HFFc6 (cell line): Measurements from ENCODE around the gene ASCC2. TPM values are rescaled to one million over a fixed set of nuclear protein-coding genes. Genes with fewer than 3 reads are reported as not detected.
A peak's percentile ranks its signal among the peaks of the same experiment; 100 is the strongest.
"Not testable (repeated sequence)": the region's sequence is repeated elsewhere in the genome, so short reads cannot be mapped to it uniquely, and the experiment has no call there.

Experiments
- DNase-seq: peaks from one replicate; pipeline ENCODE4 v3.0.0-alpha.2; 2018
- H3K27ac Mint-ChIP-seq: 2 replicates; pipeline ENCODE4 v1.8.0; 2020; ENCODE audit warnings: mild to moderate bottlenecking, mixed read lengths
- H3K27me3 Mint-ChIP-seq: 2 replicates; pipeline ENCODE4 v1.8.0; 2021; ENCODE audit warnings: mild to moderate bottlenecking, moderate library complexity, mixed read lengths; ENCODE audit not compliant: insufficient read depth
- H3K36me3 Mint-ChIP-seq: 2 replicates; pipeline ENCODE4 v1.8.0; 2021; ENCODE audit warnings: low read depth, mixed read lengths
- H3K4me1 Mint-ChIP-seq: 2 replicates; pipeline ENCODE4 v1.8.0; 2020; ENCODE audit warnings: low read depth, mixed read lengths
- H3K4me3 Mint-ChIP-seq: 2 replicates; pipeline ENCODE4 v1.8.0; 2020; ENCODE audit warnings: mild to moderate bottlenecking, moderate library complexity, mixed read lengths
- H3K9me3 Mint-ChIP-seq: 2 replicates; pipeline ENCODE4 v1.8.0; 2020; ENCODE audit warnings: mild to moderate bottlenecking, mixed read lengths
- CTCF ChIP-seq: fragments of 200-600 bp; sonication (generic); IDR thresholded peaks from 2 replicates; pipeline ENCODE4 v1.5.0; 2021; ENCODE audit warnings: antibody characterized with exemption, mild to moderate bottlenecking
- total RNA-seq, 6 experiments: library from RNA; stranded (reverse); fragmentation: NEBNext Ultra II Directional; extraction: Animal tissue kit (Norgen Biotek cat#: 25700); gene quantifications; 2 replicates in 1 of 6; 3 replicates in 5 of 6; pipeline ENCODE4 v1.2.3, GENCODE V29; 2021

Gene ASCC2
- total RNA-seq, 6 experiments from 2014 or later, result 60.1 to 73.6 (median 66.4) TPM

DNA sequence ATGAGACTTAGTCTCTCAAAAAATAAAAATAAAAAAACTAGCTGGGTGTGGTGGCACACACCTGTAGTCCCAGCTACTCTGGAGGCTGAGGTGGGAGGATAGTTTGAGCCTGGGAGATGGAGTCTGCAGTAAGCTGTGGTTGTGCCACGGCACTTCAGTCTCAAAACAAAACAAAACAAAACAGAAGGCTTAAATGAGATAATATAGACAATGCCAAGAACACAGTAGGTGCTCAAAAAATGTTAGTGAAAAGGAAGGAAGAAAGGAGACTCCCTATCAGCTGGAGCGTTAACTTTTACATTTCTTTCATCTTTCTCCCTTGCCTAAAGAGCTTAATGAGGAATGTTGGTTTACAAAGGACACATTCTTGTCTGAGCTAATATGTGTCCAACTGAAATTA, 4.1 kb upstream of the ASCC2 start:
- DNase-seq, result no peak
- no peak overlapping the region for H3K4me3 Mint-ChIP-seq
- H3K27ac Mint-ChIP-seq, result peak overlapping the region; percentile 90
- peaks cover 16% of the 10 kb centered on the region for H3K9me3 Mint-ChIP-seq
- peaks cover 42% of the 10 kb centered on the region for H3K4me1 Mint-ChIP-seq
- peaks cover 10% of the 10 kb centered on the region for H3K36me3 Mint-ChIP-seq
- no peak for TF ChIP-seq CTCF
- H3K27me3 Mint-ChIP-seq, result peaks cover 1% of the 10 kb centered on the region

DNA sequence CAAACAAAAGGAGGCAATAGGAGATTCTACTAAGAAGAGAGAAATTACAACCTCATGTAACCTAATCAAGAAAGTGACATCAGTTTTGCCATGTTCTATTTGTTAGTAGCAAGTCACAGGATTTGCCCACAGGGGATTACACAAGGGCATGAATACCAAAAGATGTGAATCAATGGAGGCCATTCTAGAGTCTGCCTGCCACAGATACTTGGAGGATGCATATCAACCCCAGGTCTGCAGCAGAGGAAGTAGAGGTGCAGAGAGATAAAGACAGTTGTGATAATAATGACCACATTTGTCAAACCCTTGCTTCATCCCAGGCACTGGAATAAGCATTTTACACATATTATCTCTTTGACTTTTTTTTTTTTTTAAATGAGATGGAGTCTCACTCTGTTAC, 2.4 kb upstream of the ASCC2 start:
- Mint-ChIP-seq H3K9me3 (peaks cover 5% of the 10 kb centered on the region), H3K36me3 (peaks cover 12% of the 10 kb centered on the region), H3K4me3 (no peak overlapping the region), H3K27ac (no peak overlapping the region), H3K27me3 (peaks cover 1% of the 10 kb centered on the region), H3K4me1 (peaks cover 59% of the 10 kb centered on the region)
- no peak for TF ChIP-seq CTCF
- DNase-seq, result peak; percentile 49

- Mint-ChIP-seq H3K4me3 (peak overlapping the region; percentile 97; the same call in 1 of the 2 replicates), H3K4me1 (peaks cover 59% of the 10 kb centered on the region), H3K9me3 (peaks cover 4% of the 10 kb centered on the region), H3K27me3 (peaks cover 1% of the 10 kb centered on the region), H3K36me3 (peaks cover 12% of the 10 kb centered on the region), H3K27ac (no peak overlapping the region)
- no peak for TF ChIP-seq CTCF
- DNase-seq, result no peak
These were observed 965 bp upstream of the ASCC2 start for GRCh38 chr22:29839039-29839438.

- no peak for DNase-seq
- peak overlapping the region; percentile 97 for H3K4me3 Mint-ChIP-seq
- TF ChIP-seq CTCF, result no peak
- peaks cover 4% of the 10 kb centered on the region for H3K9me3 Mint-ChIP-seq
- peak overlapping the region; percentile 87 for H3K27ac Mint-ChIP-seq
- peaks cover 12% of the 10 kb centered on the region for H3K36me3 Mint-ChIP-seq
- H3K27me3 Mint-ChIP-seq, result peaks cover 1% of the 10 kb centered on the region
- H3K4me1 Mint-ChIP-seq, result peaks cover 57% of the 10 kb centered on the region
These were observed 504 bp upstream of the ASCC2 start for GRCh38 chr22:29838599-29838956.

GRCh38 chr22:29836791-29837370, 1.2 kb downstream of the ASCC2 start:
- H3K9me3 Mint-ChIP-seq, DNase-seq, H3K27me3 Mint-ChIP-seq, H3K27ac Mint-ChIP-seq: not testable (repeated sequence)
- H3K4me3 Mint-ChIP-seq, result peak overlapping the region; percentile 97
- H3K4me1 Mint-ChIP-seq, result peaks cover 40% of the 10 kb centered on the region
- peaks cover 20% of the 10 kb centered on the region for H3K36me3 Mint-ChIP-seq

GRCh38 chr22:29834046-29834445, 4.0 kb downstream of the ASCC2 start:
- H3K4me1 Mint-ChIP-seq, result peaks cover 33% of the 10 kb centered on the region
- no peak for TF ChIP-seq CTCF
- H3K4me3 Mint-ChIP-seq, result no peak overlapping the region
- peaks cover 4% of the 10 kb centered on the region for H3K9me3 Mint-ChIP-seq
- DNase-seq, result no peak
- H3K36me3 Mint-ChIP-seq, result peaks cover 26% of the 10 kb centered on the region
- H3K27ac Mint-ChIP-seq, result no peak overlapping the region
- no peaks in the 10 kb centered on the region; the same call in none of the 2 replicates for H3K27me3 Mint-ChIP-seq
